Kidney (tissue), 14 donors: ENCODE data around the gene WFDC10B. TPM values are rescaled to one million over a fixed set of nuclear protein-coding genes. Genes with fewer than 3 reads are reported as not detected.
A peak's percentile ranks its signal among the peaks of the same experiment; 100 is the strongest.
"Not testable (repeated sequence)": the region's sequence is repeated elsewhere in the genome, so short reads cannot be mapped to it uniquely, and the experiment has no call there.

Experiments used
- DNase-seq, 5 donors: peaks; one replicate each; pipeline ENCODE4 v3.0.0-alpha.2; 2013 to 2020
- FAIRE-seq: peaks from 2 replicates; lab custom pipeline; 2012; peaks lifted over from hg19 to GRCh38; lab: Jason Lieb, UNC
- H3K27ac ChIP-seq, 2 donors: one replicate each; pipeline ENCODE4 v1.7.0; 2013; ENCODE audit warnings: low read depth in 2 of 2, low read length in 2 of 2, inconsistent platforms in 1 of 2
- H3K27me3 ChIP-seq: one replicate; pipeline ENCODE4 v1.7.1; 2013; ENCODE audit warnings: low read length, inconsistent platforms; ENCODE audit not compliant: control insufficient read depth, insufficient read depth
- H3K36me3 ChIP-seq, 3 donors: one replicate each; pipeline versions ENCODE4 v1.7.0 to v1.7.1; 2013; ENCODE audit warnings: low read length in 3 of 3, control low read depth in 1 of 3, inconsistent platforms in 1 of 3; ENCODE audit not compliant: insufficient read depth in 3 of 3, control insufficient read depth in 2 of 3
- H3K4me1 ChIP-seq, 3 donors: one replicate each; pipeline versions ENCODE4 v1.7.0 to v1.7.1; 2013; ENCODE audit warnings: low read length in 3 of 3, inconsistent platforms in 1 of 3, low read depth in 1 of 3; ENCODE audit not compliant: control insufficient read depth in 2 of 3, insufficient read depth in 2 of 3
- H3K4me3 ChIP-seq, 3 donors: one replicate each; pipeline versions ENCODE4 v1.7.0 to v1.8.1; 2013; ENCODE audit warnings: low read length in 3 of 3, control low read depth in 1 of 3, inconsistent platforms in 1 of 3
- H3K9ac ChIP-seq, 3 donors: one replicate each; pipeline versions ENCODE4 v1.7.0 to v1.7.1; 2013; ENCODE audit warnings: low read length in 3 of 3, control low read depth in 1 of 3, inconsistent platforms in 1 of 3
- H3K9me3 ChIP-seq, 3 donors: one replicate each; pipeline versions ENCODE4 v1.7.0 to v1.7.1; 2013; ENCODE audit warnings: low read length in 3 of 3, control low read depth in 1 of 3, inconsistent platforms in 1 of 3; ENCODE audit not compliant: control insufficient read depth in 2 of 3, insufficient read depth in 1 of 3
- CTCF ChIP-seq: IDR thresholded peaks from 3 replicates; pipeline ENCODE4 v1.5.1; 2012; ENCODE audit warnings: mild to moderate bottlenecking, moderate library complexity, borderline replicate concordance; ENCODE audit not compliant: insufficient read depth; ENCODE audit errors: extremely low read depth
- intact Hi-C: fragments of 100-400 bp; cut with DNase I; formaldehyde crosslinking; loops from one replicate; pipeline ENCODE4 v1.11.1; 2022
- polyA plus RNA-seq: library from polyadenylated mRNA; stranded (reverse); fragments of 350-450 nt; fragmentation: Illumina TruSeq; extraction: RNeasy Lipid Tissue Mini Kit (QIAGEN cat#74804); gene quantifications from one replicate; pipeline ENCODE4 v1.2.3, GENCODE V29; 2014; ENCODE audit warnings: low read depth, low replicate concordance; ENCODE audit not compliant: insufficient read depth
- total RNA-seq: library from RNA; stranded (reverse); fragmentation: NEBNext Ultra II Directional; extraction: Animal tissue kit (Norgen Biotek cat#: 25700); gene quantifications from one replicate; pipeline ENCODE4 v1.2.1, GENCODE V29; 2021
- donor health status: control.
- donor health status: control.
- donor health status: control.
- donor health status: control.
- donor health status: control.
- donor health status: DM: yes; HTN: yes; CAD: no.
- donor health status: Normal renal cell carcinoma (clear cell type).

WFDC10B gene
- total and polyA plus RNA-seq, 2 donors from 2014 or later = 0.60 TPM; not detected in 1

GRCh38 chr20:45672765-45673164 is 32.1 kb downstream of the WFDC10B start:
- no peaks in the 10 kb centered on the region for H3K27me3 ChIP-seq
- no peaks in the 10 kb centered on the region for H3K36me3 ChIP-seq
- no peak overlapping the region for H3K9ac ChIP-seq
- intact Hi-C loops = no loop called here
- no peaks in the 10 kb centered on the region for H3K9me3 ChIP-seq
- no peak for FAIRE-seq
- no peak overlapping the region for H3K4me3 ChIP-seq
- no peak for DNase-seq
- no peaks in the 10 kb centered on the region for H3K4me1 ChIP-seq
- no peak overlapping the region for H3K27ac ChIP-seq
- TF ChIP-seq CTCF = no peak

- no peak within 1 kb of the TSS for H3K9ac ChIP-seq
- no peaks in the 10 kb centered on the region for H3K36me3 ChIP-seq
- TF ChIP-seq CTCF = no peak
- H3K27ac ChIP-seq = no peak within 1 kb of the TSS
- no peaks in the 10 kb centered on the region for H3K4me1 ChIP-seq
- no peak for DNase-seq
- intact Hi-C loops = no loop called here
- H3K27me3 ChIP-seq = no peaks in the 10 kb centered on the region
- H3K4me3 ChIP-seq = no peak within 1 kb of the TSS
- FAIRE-seq = no peak
- H3K9me3 ChIP-seq = no peaks in the 10 kb centered on the region
Observed at GRCh38 chr20:45670139-45670538, 34.7 kb downstream of the WFDC10B start, which contains the start of gene WFDC11. WFDC11 (minus strand) TSS chr20:45670239; CDS start chr20:45650600, 19,639 bp downstream.

GRCh38 chr20:45657038-45657437 is 47.8 kb downstream of the WFDC10B start:
- H3K27ac ChIP-seq, H3K9ac ChIP-seq, H3K4me3 ChIP-seq, H3K27me3 ChIP-seq, intact Hi-C loops, FAIRE-seq, H3K36me3 ChIP-seq, H3K9me3 ChIP-seq, H3K4me1 ChIP-seq, DNase-seq: not testable (repeated sequence)

GRCh38 chr20:45651726-45652125 is 53.1 kb downstream of the WFDC10B start:
- H3K9ac ChIP-seq, H3K27me3 ChIP-seq, H3K9me3 ChIP-seq, H3K4me1 ChIP-seq, H3K36me3 ChIP-seq, H3K4me3 ChIP-seq, intact Hi-C loops, H3K27ac ChIP-seq, FAIRE-seq: not testable (repeated sequence)
- DNase-seq = peak in 1 of 5 donors; percentile 18
